Mucosa of descending colon (tissue), 3 donors: ENCODE data around the gene DCN. TPM values are rescaled to one million over a fixed set of nuclear protein-coding genes. Genes with fewer than 3 reads are reported as not detected.

ENCODE experiments used
- ATAC-seq: fragments of 200-7000 bp; cut with Tn5 transposase; one replicate; pipeline ENCODE4 v1.9.1; 2020; ENCODE audit warnings: mild to moderate bottlenecking, moderate library complexity
- DNase-seq, 3 donors: peaks; one replicate each; pipeline ENCODE4 v3.0.0-alpha.2; 2020
- H3K36me3 ChIP-seq: fragments of 200-600 bp; one replicate; pipeline ENCODE4 v1.8.0; 2021; ENCODE audit warnings: low read depth, mild to moderate bottlenecking
- H3K4me1 ChIP-seq: fragments of 200-600 bp; one replicate; pipeline ENCODE4 v1.8.0; 2021; ENCODE audit warnings: low read depth, mild to moderate bottlenecking
- H3K4me3 ChIP-seq: fragments of 200-600 bp; one replicate; pipeline ENCODE4 v1.8.0; 2021; ENCODE audit warnings: mild to moderate bottlenecking
- H3K9me3 ChIP-seq: fragments of 200-600 bp; one replicate; pipeline ENCODE4 v1.8.0; 2021; ENCODE audit warnings: mild to moderate bottlenecking
- CTCF ChIP-seq: fragments of 200-600 bp; IDR thresholded peaks from one replicate; pipeline ENCODE4 v1.8.0; 2022; ENCODE audit warnings: antibody characterized with exemption, mild to moderate bottlenecking
- intact Hi-C, 2 donors: fragments of 100-400 bp; cut with DNase I in 1 of 2; cut with micrococcal nuclease in 1 of 2; formaldehyde crosslinking; loops; one replicate each; pipeline versions ENCODE4 v1.11.0 to v1.11.1; 2022; cut with DNase I, micrococcal nuclease
- total RNA-seq, 3 donors: library from RNA; stranded (reverse); fragmentation: NEBNext Ultra II Directional in 2 of 3; extraction: Animal tissue kit (Norgen Biotek cat#: 25700) in 2 of 3; gene quantifications; one replicate each; pipeline versions ENCODE4 v1.2.1 to v1.2.4, GENCODE V29; 2021 to 2023
- donor health status: DM: no; HTN: no; CAD: no; lungs with moderate emphysema.
- donor health status: DM: no; HTN: no; CAD: no.
- donor health status: DM: no; HTN: yes; CAD: no.

The DCN gene
- total RNA-seq, 3 donors from 2014 or later, result 91.0 to 705 (median 315) TPM

GRCh38 chr12:91222746-91223145 is 40.1 kb upstream of the DCN start:
- TF ChIP-seq CTCF, result no peak
- DNase-seq (no peak), ATAC-seq (no peak)
- intact Hi-C loops, result no loop called here
- H3K36me3 ChIP-seq, result no peaks in the 10 kb centered on the region
- no peak overlapping the region for H3K4me3 ChIP-seq
- H3K4me1 ChIP-seq, result no peaks in the 10 kb centered on the region
- no peaks in the 10 kb centered on the region for H3K9me3 ChIP-seq

GRCh38 chr12:91219919-91220318 is 37.3 kb upstream of the DCN start:
- no peak overlapping the region for H3K4me3 ChIP-seq
- H3K9me3 ChIP-seq, result no peaks in the 10 kb centered on the region
- intact Hi-C loops, result no loop called here
- no peak for ATAC-seq
- TF ChIP-seq CTCF, result no peak
- no peak for DNase-seq
- H3K36me3 ChIP-seq, result no peaks in the 10 kb centered on the region
- no peaks in the 10 kb centered on the region for H3K4me1 ChIP-seq

- DNase-seq, result no peak
- ATAC-seq, result no peak
- TF ChIP-seq CTCF, result no peak
- H3K36me3 ChIP-seq, result no peaks in the 10 kb centered on the region
- no peaks in the 10 kb centered on the region for H3K4me1 ChIP-seq
- intact Hi-C loops, result no loop called here
- H3K9me3 ChIP-seq, result no peaks in the 10 kb centered on the region
- no peak overlapping the region for H3K4me3 ChIP-seq
These were observed 36.9 kb upstream of the DCN start for GRCh38 chr12:91219511-91219910.

- no peak overlapping the region for H3K4me3 ChIP-seq
- no peaks in the 10 kb centered on the region for H3K36me3 ChIP-seq
- intact Hi-C loops, result no loop called here
- H3K4me1 ChIP-seq, result no peaks in the 10 kb centered on the region
- ATAC-seq, result no peak
- TF ChIP-seq CTCF, result no peak
- no peaks in the 10 kb centered on the region for H3K9me3 ChIP-seq
- no peak for DNase-seq
These were observed 34.3 kb upstream of the DCN start for GRCh38 chr12:91216871-91217270.

- Histone ChIP-seq H3K4me1 (no peaks in the 10 kb centered on the region), H3K36me3 (no peaks in the 10 kb centered on the region), H3K4me3 (no peak overlapping the region), H3K9me3 (no peaks in the 10 kb centered on the region)
- DNase-seq (no peak), ATAC-seq (no peak)
- TF ChIP-seq CTCF, result no peak
- intact Hi-C loops, result no loop called here
These were observed 33.4 kb upstream of the DCN start for GRCh38 chr12:91215940-91216454.

GRCh38 chr12:91211866-91212265 is 29.2 kb upstream of the DCN start:
- TF ChIP-seq CTCF, result no peak
- ATAC-seq (no peak), DNase-seq (no peak)
- Histone ChIP-seq H3K4me1 (no peaks in the 10 kb centered on the region), H3K4me3 (no peak overlapping the region), H3K9me3 (no peaks in the 10 kb centered on the region), H3K36me3 (no peaks in the 10 kb centered on the region)
- intact Hi-C loops, result no loop called here
